ENCODE data around the gene MTMR6.

MTMR6 gene

DNA sequence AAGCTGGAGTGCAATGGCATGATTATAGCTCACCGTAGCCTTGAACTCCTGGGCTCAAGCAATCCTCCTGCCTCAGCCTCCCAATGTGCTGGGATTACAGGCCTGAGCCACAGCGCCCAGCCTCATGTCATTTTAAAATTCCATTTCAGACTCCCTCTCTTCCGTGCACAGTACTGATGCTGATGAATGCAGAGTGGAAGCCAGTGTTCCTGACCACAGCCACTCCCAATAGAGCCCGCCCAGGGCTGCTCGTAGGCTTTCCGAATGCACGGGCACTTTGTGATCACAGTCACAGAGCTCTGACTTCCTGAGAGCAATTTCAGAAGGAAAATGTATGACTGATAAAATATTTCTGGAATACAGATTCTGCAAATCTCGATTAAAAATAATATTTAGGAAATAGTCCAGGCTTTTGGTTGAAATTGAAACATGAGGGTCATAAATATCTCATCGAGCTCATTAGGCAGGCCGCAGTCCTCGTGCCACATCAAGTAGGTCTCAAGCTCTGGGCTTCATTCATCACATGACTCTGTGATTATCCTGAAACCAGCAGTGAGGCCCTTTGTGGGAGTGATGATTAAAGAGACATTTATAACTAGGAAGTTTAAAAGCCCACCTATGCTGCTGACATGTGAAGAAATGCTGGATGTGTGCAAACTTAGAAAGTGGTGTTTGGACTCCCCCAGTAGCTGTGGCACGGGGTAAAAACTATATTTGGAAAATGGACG is 76.3 kb downstream of the MTMR6 start:
- no peaks in the 10 kb centered on the region for H3K9me3 ChIP-seq (replicated peaks; ENCODE audit: insufficient read depth, low read length)
- H3K4me2 ChIP-seq (ENCODE audit: low read depth, low read length) = no peak overlapping the region
- no peak for TF ChIP-seq EZH2 (optimal IDR thresholded peaks at IDR 0.05; ENCODE audit: low read depth, low read length)
- TF ChIP-seq, protein P1, sequence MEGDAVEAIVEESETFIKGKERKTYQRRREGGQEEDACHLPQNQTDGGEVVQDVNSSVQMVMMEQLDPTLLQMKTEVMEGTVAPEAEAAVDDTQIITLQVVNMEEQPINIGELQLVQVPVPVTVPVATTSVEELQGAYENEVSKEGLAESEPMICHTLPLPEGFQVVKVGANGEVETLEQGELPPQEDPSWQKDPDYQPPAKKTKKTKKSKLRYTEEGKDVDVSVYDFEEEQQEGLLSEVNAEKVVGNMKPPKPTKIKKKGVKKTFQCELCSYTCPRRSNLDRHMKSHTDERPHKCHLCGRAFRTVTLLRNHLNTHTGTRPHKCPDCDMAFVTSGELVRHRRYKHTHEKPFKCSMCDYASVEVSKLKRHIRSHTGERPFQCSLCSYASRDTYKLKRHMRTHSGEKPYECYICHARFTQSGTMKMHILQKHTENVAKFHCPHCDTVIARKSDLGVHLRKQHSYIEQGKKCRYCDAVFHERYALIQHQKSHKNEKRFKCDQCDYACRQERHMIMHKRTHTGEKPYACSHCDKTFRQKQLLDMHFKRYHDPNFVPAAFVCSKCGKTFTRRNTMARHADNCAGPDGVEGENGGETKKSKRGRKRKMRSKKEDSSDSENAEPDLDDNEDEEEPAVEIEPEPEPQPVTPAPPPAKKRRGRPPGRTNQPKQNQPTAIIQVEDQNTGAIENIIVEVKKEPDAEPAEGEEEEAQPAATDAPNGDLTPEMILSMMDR (IDR thresholded peaks at IDR 0.05; ENCODE audit: low read length) = no peak
- TF ChIP-seq EZH2phosphoT487 (IDR thresholded peaks at IDR 0.05; ENCODE audit: low read length) = no peak
- no peaks in the 10 kb centered on the region for H3K9me2 ChIP-seq (replicated peaks; ENCODE audit: insufficient read depth, low read length)
- no peak for DNase-seq
- no peaks in the 10 kb centered on the region for H3K27me3 ChIP-seq (replicated peaks; ENCODE audit: insufficient read depth, low read length)
- H3K4me3 ChIP-seq (ENCODE audit: low read length) = no peak overlapping the region
- H3F3A ChIP-seq (ENCODE audit: insufficient read depth, low read length) = no peaks in the 10 kb centered on the region
- H3K9ac ChIP-seq (ENCODE audit: low read length) = no peak overlapping the region
- H3K4me1 ChIP-seq (ENCODE audit: low read length) = no peaks in the 10 kb centered on the region
- no peaks in the 10 kb centered on the region for H3K79me2 ChIP-seq (ENCODE audit: low read length)
- no peak overlapping the region for H2AFZ ChIP-seq (ENCODE audit: low read length)
- H3K27ac ChIP-seq (ENCODE audit: low read length) = no peak overlapping the region
- H3K36me3 ChIP-seq (replicated peaks; ENCODE audit: insufficient read depth, low read length) = no peaks in the 10 kb centered on the region
- no peaks in the 10 kb centered on the region for H4K20me1 ChIP-seq (ENCODE audit: insufficient read depth, low read length)

DNA sequence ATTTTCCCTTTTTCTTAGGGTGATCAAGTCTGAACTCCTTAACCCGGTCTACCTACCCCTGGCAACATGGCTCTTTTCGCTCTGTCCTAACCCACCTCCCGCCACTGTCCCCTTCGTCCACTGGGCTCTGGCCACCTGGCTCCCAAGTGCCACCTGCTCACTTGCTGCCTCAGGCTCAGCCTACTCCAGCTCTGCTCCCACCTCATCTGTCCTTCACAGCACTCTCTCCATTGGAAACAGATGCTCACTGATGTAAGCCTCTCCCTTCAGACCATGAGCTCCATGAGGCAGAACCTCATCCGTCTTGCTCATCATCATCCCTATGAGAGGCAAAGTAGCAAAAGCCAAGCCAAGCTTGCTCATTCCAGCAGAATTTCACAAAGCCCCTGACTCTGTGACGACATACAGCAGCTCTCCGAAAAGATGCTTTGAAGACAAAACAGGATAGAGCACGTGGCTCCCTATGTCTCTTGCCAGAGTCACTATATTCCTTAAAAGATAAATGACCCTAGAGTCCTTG is 79.9 kb downstream of the MTMR6 start:
- H3K9ac ChIP-seq (ENCODE audit: low read length) = no peak overlapping the region
- H3K9me2 ChIP-seq (replicated peaks; ENCODE audit: insufficient read depth, low read length) = no peaks in the 10 kb centered on the region
- H3K9me3 ChIP-seq (replicated peaks; ENCODE audit: insufficient read depth, low read length) = no peaks in the 10 kb centered on the region
- no peaks in the 10 kb centered on the region for H3F3A ChIP-seq (ENCODE audit: insufficient read depth, low read length)
- no peak overlapping the region for H3K4me3 ChIP-seq (ENCODE audit: low read length)
- no peak for DNase-seq
- no peaks in the 10 kb centered on the region for H3K36me3 ChIP-seq (replicated peaks; ENCODE audit: insufficient read depth, low read length)
- H3K4me1 ChIP-seq (ENCODE audit: low read length) = no peaks in the 10 kb centered on the region
- H3K27ac ChIP-seq (ENCODE audit: low read length) = no peak overlapping the region
- no peaks in the 10 kb centered on the region for H3K79me2 ChIP-seq (ENCODE audit: low read length)
- H3K4me2 ChIP-seq (ENCODE audit: low read depth, low read length) = no peak overlapping the region
- H2AFZ ChIP-seq (ENCODE audit: low read length) = no peak overlapping the region
- H4K20me1 ChIP-seq (ENCODE audit: insufficient read depth, low read length) = no peaks in the 10 kb centered on the region
- TF ChIP-seq, protein P1 (IDR thresholded peaks at IDR 0.05; ENCODE audit: low read length) = no peak
- no peak for TF ChIP-seq EZH2phosphoT487 (IDR thresholded peaks at IDR 0.05; ENCODE audit: low read length)
- H3K27me3 ChIP-seq (replicated peaks; ENCODE audit: insufficient read depth, low read length) = no peaks in the 10 kb centered on the region

DNA sequence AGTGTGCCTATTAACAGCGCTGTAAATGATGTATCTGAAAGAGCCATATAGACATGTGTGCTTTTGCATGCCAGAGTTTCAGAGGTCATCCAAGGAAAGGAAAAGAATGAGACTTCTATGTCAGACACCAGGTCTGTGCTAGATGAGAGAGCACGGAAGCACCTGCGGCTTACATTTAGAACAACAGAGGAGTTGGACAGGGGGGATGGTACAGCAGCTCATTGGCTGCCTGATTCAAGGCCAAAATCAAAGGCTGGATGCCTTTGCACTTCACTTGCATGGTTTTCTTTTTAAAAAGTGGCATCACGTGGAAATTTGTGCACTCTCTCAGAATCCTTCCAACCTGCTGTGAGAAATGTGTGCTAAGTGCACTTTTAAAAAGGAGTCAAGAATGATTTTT is 82.4 kb downstream of the MTMR6 start:
- Histone ChIP-seq H3K79me2 (ENCODE audit: low read length) (no peaks in the 10 kb centered on the region), H3K36me3 (replicated peaks; ENCODE audit: insufficient read depth, low read length) (no peaks in the 10 kb centered on the region), H3K4me2 (ENCODE audit: low read depth, low read length) (no peak overlapping the region), H3K9me3 (replicated peaks; ENCODE audit: insufficient read depth, low read length) (no peaks in the 10 kb centered on the region), H3K4me1 (ENCODE audit: low read length) (no peaks in the 10 kb centered on the region), H3F3A (ENCODE audit: insufficient read depth, low read length) (no peaks in the 10 kb centered on the region), H3K27me3 (replicated peaks; ENCODE audit: insufficient read depth, low read length) (no peaks in the 10 kb centered on the region), H4K20me1 (ENCODE audit: insufficient read depth, low read length) (no peaks in the 10 kb centered on the region), H3K9me2 (replicated peaks; ENCODE audit: insufficient read depth, low read length) (no peaks in the 10 kb centered on the region), H2AFZ (ENCODE audit: low read length) (no peak overlapping the region), H3K27ac (ENCODE audit: low read length) (no peak overlapping the region), H3K4me3 (ENCODE audit: low read length) (no peak overlapping the region), H3K9ac (ENCODE audit: low read length) (no peak overlapping the region)
- no peak for DNase-seq
- TF ChIP-seq EZH2 (optimal IDR thresholded peaks at IDR 0.05; ENCODE audit: low read depth, low read length) (no peak), EZH2phosphoT487 (IDR thresholded peaks at IDR 0.05; ENCODE audit: low read length) (no peak)
- TF ChIP-seq, protein P1 (IDR thresholded peaks at IDR 0.05; ENCODE audit: low read length) = no peak

Measured in MM.1S (cell line).